GM19328 (cell line): Measurements from ENCODE around the gene SLC38A10.

Experiments
- ATAC-seq: cut with Tn5 transposase; IDR thresholded peaks from one replicate; pipeline ENCODE4 v1.9.1; 2021; ENCODE audit warnings: mild to moderate bottlenecking, moderate library complexity; ENCODE audit not compliant: unreplicated experiment

Gene SLC38A10

DNA sequence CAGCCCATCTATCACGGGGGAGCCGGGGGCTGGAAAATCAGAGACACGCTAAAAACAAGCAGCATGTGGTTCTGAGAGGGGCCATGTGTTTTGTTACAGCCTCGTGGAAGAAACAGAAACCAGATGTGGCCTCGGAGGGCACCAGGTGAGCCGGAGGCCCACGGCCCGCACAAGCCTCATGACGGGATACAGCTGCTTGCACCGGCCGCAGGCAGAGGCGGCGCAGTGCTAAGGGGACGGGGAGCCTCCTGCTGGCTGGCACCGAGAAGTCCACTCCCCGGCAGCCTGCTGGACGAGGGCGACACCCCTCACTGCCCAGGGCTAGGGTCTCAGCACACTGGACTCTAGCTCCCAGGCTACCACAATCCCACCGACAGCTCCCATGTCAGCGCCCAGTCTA, 36.8 kb downstream of the SLC38A10 start:
- ATAC-seq: no peak

DNA sequence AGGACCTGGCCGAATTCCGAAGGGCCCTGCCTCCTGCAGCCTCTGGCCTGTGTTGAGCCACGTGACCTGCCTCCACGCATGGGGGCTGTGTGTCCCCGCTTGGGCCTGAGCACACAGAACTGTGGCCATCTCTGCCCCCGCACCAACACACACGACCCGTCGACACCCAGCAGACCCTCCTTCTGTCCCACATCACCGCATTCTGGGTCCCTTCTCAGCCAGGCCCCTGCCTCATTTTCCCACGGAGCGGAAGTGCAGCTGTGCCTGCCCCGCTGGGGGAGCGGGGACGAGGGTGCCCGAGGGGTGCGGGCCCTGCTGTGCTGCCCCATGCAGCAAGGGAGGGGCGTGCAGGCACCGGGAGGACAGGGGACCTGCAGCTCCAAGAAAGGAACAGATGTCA, 37.6 kb downstream of the SLC38A10 start:
- no peak for ATAC-seq

DNA sequence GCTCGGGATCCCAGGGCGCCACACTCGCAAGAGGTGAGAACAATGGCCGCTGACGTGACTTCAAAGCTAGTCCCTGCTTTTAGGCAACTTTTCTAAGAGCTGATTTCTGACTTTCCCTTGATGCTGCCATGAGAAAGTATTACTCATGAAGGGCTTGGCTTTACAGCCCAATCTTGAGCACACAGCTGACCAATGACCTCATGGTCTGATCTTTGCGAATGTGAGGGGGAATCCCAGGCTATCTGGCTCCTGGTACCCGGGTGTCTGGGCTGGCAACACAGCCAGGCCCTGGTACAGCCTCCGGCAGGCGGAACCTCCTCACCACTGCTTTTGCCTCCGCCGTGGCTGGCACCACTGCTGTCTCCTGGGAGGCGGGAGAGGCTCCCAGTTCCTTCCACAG, 38.5 kb downstream of the SLC38A10 start:
- no peak for ATAC-seq

DNA sequence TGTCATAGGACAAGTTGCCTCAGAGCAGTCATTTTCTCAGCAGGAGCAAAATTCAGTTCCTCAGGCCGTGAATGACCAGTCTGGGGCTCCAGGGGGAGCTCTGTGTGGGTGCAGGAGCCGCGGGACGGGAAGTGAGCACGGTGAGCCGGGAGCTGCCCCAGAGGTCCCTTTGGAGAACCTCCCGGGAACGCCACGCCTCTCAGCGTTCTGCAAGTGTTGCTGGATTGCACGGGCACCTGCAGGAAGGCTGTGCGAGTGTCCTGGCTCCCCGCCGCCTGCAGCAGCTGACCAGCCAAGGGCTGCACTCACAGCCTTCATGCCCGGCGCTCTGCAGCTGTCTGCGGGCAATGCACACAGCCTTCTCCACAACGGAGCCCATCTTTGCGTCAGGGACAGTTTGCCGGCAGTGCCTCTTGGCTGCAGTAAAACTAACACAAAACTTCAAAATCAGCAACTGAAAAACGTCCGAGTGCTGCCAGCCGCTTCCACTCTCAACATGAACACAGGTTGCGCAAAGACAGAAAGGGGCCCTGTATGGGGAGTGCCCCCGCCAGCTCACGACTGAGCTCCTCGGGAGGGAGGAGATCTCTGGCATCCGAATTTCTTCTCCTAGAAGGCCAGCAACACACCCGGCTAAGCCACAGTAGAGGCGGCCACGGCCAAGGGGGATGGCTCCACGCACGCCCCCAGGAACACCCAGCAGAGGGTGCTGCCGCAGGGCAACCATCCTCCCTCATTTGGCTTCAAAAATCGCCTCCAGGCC, 40.0 kb downstream of the SLC38A10 start:
- no peak for ATAC-seq

DNA sequence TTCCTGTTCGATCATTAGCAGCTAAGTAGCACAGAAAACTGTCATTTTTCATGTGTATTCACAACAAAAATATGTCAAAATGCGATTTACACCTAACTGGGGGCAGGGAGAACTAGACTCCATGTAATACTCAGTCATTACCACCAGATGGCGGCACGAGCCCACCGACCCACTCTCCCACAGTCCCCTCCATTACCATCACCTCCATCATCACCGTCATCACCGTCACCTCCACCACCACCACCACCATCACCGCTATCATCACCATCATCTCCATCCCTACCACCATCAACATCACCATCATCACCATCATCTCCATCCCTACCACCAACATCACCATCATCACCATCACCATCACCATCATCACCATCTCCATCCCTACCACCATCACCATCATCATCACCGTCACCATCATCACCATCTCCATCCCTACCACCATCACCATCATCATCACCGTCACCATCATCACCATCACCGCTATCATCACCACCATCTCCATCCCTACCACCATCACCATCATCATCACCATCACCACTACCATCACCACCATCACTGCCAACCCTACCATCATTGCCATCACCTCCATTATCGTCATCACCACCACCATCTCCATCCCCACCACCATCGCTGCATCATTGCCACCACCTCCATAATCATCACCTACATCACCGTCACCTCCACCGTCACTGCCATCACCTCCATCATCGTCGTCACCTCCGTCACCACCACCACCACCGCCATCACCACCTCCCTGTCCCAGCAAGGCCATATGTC, 41.6 kb downstream of the SLC38A10 start:
- ATAC-seq: no peak

DNA sequence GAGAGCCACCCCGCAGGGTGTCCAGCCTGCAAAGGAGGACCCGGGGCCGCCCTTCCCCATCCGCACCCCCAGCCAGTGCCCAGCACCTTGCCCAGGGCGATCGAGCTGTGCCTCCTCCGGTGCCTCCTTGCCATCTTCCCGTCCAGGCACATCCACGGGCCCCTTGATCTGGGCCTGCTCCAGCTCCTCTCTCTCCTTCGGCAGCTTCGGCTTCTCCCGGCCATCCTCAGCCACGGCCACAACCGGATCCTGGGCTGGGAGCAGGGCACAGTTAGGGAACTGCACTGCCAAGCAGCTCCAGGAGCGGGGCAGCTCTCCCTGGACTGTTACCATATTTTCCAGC, 42.1 kb downstream of the SLC38A10 start:
- ATAC-seq: no peak

DNA sequence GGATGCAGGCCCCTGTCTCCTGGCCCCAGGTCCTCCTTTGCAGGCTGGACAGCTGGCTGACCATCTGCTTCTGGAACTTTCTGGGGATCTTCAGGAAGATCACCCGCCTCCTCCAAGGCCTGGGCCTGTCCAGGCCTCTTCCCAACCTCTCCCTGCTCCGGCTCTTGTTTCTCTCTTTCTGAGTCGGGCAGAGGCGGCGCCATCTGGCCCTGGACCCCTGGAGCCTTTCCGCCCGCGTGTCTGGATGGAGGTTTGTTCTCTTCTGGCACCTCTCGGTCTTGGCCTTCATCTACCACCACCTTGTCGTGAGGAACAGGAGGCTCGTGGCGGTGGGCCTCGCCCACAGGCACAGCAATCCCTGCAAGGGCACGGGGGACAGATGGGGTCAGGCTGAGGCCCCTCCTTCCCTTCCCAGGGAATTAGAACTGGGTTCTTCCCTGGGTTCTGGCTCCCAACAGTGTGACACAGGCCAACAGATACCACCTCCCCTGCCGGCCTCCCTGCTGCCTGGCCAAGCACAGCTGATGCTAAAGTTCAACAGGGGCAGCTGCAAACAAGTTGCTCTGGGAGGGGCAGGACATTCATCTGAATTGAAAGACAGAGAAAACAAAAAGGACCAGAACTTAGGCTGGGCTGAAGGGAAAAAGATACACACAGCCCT, 42.7 kb downstream of the SLC38A10 start:
- ATAC-seq: no peak

DNA sequence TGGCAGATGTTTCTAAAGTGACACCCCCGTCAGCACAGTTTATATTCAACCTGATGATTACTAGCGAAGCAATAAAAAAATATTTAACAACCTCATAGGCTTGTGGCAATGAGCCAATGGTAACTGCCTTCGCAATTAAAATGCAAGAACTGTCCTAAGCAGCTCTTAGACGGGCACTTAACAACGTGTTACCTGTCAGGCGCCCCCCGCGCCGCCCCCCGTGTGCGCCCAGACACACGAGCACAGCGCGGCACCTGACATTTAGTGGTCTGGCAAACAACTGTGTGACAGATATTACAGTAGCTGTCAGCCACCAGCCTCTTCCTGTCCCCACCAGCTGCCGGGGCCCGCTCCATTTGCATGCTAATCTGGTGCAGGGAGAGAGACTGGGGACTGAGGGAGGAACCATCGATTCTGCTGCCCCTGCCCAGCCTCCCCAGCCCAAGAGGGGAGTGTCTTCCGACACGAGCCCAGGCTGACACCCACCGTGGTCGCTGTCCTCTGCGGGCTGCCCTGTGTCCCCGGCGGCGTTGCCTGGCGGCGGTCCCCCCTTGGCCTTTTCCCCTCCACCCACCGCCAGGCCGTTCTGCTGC, 43.3 kb downstream of the SLC38A10 start:
- ATAC-seq: no peak

DNA sequence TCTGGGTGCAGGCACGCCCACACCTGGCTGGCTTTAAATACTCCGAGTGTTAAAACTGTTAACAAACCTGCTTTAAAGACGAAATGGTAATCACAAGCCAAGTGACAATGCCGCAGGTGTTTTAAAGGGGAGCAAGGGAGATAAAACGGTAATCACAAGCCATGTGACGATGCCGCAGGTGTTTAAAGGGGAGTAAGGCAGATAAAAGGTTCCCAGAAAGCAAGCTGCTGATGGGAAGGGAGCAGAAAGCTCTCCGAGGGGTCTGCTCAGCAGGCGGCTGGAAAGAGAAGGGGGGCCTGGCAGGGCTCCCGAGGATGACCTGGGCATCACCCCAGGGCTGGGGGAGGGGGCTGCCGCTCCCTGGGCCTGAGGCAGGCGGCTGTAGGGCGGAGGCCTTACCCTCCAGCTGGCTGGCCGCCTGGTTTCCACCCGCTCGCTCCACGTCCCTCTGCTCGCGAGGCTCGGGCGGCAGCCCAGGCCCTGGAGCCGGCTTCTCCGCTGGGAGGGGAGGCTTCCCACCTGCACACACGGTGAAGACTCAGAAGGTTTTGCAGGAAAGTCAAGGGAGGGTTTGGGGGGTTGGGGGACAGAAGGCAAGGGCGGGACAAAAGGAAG, 43.9 kb downstream of the SLC38A10 start:
- no peak for ATAC-seq

DNA sequence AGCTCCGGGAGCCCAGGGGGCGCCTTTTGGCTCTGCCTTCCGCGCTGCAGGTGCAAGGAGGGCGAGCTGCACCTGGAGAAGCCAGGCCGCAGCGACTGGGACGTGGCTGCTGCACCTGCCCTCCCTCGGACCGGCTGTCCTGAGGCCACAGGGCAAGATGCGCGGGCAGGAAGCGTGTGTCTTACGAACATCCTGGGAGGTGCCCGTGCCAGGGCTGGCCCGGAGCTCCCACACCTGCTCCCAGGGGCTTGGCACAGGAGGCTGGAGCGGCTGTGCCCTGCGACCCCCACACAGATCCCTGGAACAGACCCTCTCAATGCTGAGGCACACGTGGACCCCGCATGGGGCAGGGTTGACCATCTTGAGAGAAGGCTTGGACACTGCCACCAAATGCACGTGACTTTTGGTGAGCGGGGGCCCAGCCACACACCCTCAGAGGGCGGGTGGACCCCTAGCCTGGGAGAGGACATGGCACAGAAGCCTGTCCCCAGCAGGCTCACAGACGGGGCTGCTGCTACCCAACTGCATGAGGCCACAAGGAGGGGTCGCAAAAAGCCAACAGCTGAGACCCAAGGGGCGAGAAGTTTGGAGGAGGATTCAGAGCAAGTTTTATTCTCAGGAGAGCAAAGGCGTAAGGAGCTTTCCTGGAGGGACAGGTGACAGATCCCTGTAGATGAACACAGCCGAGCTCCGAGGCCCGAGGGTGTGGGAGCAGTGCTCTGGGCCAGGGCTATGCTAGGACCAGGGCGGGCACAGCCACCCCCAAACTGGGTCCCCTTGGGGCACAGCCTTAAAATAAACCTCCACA, 44.6 kb downstream of the SLC38A10 start:
- no peak for ATAC-seq

DNA sequence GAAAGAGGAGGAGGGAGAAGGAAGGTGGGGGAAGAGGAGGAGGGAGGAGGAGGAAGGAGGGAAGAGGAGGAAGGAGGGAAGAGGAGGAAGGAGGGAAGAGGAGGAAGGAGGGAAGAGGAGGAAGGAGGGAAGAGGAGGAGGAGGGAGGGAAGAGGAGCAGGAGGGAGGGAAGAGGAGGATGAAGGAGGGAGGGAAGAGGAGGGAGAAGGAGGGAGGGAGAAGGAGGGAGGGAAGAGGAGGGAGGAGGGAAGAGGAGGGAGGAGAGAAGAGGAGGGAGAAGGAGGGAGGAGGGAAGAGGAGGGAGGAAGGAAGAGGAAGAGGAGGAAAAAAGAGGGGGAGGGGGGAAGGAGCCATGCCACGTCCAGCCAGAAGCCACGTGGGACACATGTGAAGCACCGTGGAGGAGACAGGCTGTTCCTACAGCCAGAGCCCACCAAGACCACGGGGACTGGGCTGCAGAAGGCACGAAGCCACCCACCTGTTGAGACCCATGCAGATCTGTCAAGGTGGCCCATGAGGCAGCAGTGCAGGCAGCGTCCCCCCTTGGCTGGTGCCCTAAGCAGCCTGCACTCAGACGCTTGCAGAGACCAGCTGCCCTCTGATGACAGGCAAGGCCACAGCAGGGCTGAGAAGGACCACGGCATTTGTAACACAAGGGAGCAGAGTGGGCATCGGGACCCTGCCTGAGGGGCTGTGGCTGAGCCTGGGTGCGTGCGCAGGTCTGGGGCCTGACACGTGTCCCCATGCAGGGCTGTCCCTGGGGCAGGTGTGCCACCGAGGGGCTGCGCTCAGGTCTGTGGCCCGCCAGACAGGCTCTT, 45.7 kb downstream of the SLC38A10 start:
- no peak for ATAC-seq

DNA sequence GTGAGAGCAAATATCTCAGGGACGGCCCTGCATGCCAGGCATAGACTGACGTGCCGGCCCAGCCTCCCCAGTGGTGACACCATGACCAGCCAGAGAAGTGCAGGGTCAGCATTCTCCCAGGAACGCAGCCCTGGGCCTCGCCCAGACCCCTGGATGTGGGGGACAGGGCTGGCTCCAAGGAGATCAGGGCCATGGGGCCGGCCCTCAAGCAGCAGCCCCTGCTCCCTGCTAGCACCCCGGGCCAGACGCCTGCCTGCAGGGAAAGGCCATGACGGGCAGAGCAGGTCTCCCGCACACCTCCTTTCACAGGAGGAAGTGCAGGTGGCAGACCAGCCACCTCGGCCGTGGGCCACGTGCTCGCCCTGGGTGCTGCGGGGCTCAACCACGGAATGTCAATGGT, 46.5 kb downstream of the SLC38A10 start:
- no peak for ATAC-seq

DNA sequence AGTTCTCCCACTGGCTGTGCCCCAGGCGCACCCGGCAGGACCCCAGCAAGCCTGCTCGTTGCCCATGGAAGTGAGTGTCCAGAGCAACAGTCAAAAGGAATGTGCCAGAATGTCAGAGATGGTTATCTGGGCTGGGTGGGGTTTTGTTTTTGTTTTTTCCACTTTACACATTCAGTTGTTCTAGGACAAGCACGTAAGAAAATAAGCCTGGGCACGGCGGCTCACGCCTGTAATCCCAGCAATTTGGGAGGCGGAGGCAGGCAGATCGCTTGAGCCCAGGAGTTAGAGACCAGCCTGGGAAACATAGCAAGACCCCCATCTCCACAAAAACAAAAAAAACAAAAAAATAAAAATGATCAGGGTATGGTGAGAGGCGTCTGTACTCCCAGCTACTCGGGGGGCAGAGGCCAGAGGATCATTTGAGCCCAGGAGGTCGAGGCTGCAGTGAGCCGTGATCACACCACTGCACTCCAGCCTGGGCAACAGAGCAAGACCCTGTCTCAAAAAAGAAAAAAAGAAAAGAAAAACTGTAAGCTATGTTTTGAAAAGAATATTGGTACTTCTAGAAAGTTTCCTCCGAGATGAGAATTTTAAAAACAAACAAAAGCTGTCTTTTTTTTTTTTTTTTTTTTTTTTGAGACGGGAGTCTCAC, 47.6 kb downstream of the SLC38A10 start:
- no peak for ATAC-seq

DNA sequence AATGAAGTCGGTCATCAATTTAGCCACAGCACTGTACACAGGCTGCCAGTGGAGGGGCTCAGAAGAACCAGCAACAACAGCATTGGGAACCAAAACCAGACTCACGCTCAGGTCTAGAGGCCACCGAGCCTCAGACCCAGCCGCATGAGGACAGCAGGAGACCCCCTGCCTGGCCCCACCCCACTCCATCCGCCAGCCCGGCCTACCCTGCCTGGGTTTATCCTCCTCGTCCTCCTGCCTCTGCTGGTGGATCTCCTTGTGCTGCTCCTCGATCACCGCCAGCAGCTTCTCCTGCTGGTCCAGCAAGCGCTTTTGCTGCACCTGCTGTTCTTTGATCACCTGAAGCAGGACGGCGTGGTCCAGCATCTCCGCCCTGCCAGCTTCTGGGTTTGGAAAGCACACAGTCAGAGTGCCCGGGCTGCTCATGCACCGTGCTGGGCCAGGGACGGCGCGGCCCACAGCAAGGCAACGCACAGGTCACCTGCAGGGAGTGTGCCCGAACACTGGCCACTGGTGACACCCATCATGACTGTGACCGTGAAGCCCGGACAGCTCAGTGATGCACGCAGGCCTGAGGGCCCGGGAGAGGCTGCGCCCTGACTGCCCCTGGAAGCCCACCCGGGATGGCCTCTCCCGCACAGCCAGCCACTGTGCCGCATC, 48.3 kb downstream of the SLC38A10 start:
- no peak for ATAC-seq

DNA sequence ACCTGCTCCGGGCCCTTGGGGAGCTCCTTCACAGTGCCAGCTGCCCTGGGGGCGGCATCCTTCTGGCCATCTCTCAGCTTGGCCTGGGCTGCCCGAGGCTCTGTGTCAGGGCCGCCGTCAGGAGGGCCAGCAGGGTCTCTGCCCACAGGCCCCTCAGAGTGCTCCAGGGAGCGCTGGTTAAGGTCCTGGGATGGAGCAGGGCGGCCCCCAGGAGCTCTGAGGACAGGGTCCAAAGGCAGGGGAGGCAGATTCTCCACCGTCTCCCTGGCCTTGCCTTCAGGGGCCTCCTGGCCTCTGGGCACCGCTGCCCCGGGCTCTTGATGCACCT, 48.8 kb downstream of the SLC38A10 start:
- no peak for ATAC-seq

DNA sequence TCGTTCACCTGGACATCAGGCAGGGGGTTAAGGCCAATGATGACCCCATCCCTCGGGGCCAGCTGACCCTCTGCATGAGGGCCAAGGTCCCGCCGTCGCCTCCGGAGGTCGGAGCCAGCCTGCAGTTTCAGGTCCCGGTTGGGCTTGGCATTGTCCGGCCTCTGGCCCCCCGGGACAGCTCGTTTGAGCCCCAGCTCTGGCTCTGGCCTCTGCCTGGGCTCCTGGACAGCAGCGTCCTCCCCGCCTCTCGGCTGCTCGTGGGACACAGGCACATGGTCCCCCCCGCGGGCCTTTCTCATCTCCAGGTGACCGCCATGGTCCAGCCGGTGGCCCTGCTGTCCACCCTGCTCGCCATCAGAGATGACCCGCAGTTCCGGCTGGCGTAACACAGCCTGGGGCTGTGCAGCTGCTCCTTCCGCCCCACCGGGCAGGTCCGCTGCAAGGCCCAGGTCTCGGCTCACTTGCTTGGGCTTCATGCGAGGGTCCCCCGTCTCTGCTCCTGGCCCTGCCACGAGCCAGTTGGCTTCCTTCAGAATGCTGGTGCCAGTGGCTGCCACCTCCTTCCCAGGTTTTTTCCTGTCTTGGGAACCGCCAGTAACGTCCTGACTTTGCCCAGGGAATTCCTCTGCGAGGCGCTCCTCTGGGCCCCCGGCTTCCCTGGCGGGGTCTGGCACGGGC, 49.3 kb downstream of the SLC38A10 start:
- ATAC-seq: no peak

DNA sequence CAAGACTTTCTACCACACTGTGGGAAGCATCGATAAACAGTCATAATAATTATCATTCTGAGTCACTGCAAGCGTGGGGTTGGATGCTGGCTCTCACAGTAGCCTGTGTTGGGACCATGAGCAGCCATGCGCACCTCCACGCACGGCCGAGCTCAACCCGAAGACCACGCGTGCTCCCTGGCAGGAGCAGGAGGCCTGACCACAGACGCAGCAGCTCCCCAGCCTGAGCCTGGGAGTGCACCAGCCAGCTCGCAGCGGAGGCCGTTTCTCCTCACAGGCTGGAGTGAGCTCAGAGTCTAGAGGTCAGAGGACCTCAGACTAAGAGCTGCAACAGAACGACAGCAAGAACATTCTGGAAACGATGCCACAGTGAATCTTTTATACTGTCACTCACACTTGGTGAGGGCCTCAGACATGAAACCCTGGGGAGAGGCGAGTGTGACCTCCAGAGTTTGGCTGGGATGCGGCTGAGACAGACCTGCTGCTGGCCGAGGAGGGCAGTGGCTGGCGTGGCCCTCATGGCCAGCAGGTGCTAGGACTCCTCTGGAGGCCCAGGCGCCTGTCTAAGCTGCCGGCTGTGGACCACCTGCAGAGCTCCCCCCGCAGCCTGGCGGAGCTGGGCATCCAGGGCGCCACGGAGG, 50.0 kb downstream of the SLC38A10 start:
- no peak for ATAC-seq
